GM19099 (cell line): ENCODE data around the gene TSPAN14.
A peak's percentile ranks its signal among the peaks of the same experiment; 100 is the strongest.

Experiments
- POLR2A ChIP-seq: IDR thresholded peaks from 3 replicates; pipeline ENCODE4 v1.6.1; 2011; ENCODE audit warnings: low read depth; ENCODE audit not compliant: insufficient read length; ENCODE audit errors: extremely low read depth

Gene TSPAN14

GRCh38 chr10:80524190-80524909, 70.2 kb downstream of the TSPAN14 start:
- no peak for TF ChIP-seq POLR2A

- no peak for TF ChIP-seq POLR2A
Measured at GRCh38 chr10:80526218-80526617, 72.1 kb downstream of the TSPAN14 start.

GRCh38 chr10:80526742-80527141, 72.6 kb downstream of the TSPAN14 start:
- TF ChIP-seq POLR2A: no peak

- TF ChIP-seq POLR2A: no peak
Measured at GRCh38 chr10:80528185-80528700, 74.1 kb downstream of the TSPAN14 start.

GRCh38 chr10:80528901-80529300, 74.8 kb downstream of the TSPAN14 start:
- TF ChIP-seq POLR2A: no peak

GRCh38 chr10:80529604-80530003, 75.5 kb downstream of the TSPAN14 start:
- TF ChIP-seq POLR2A: no peak

- TF ChIP-seq POLR2A: no peak
Measured at GRCh38 chr10:80530251-80530650, 76.1 kb downstream of the TSPAN14 start.

GRCh38 chr10:80530816-80531215, 76.7 kb downstream of the TSPAN14 start:
- no peak for TF ChIP-seq POLR2A

GRCh38 chr10:80532571-80532970, 78.5 kb downstream of the TSPAN14 start:
- no peak for TF ChIP-seq POLR2A

- TF ChIP-seq POLR2A: peak; percentile 78
Measured at GRCh38 chr10:80535671-80536360, 81.7 kb downstream of the TSPAN14 start.

GRCh38 chr10:80536361-80536835, 82.3 kb downstream of the TSPAN14 start:
- no peak for TF ChIP-seq POLR2A

- TF ChIP-seq POLR2A: no peak
Measured at GRCh38 chr10:80537086-80537735, 83.1 kb downstream of the TSPAN14 start.

- no peak for TF ChIP-seq POLR2A
Measured at GRCh38 chr10:80537736-80538480, 83.8 kb downstream of the TSPAN14 start, which contains the start of gene SH2D4B. Gene SH2D4B (plus strand): TSS chr10:80537902. CDS start chr10:80538332, 430 bp downstream.

- TF ChIP-seq POLR2A: no peak
Measured at GRCh38 chr10:80538481-80539185, 84.5 kb downstream of the TSPAN14 start.

- no peak for TF ChIP-seq POLR2A
Measured at GRCh38 chr10:80539421-80540031, 85.4 kb downstream of the TSPAN14 start.
